Natural killer cell treated with Interleukin-12 subunit alpha and Interleukin-12 subunit beta and Interleukin-15 and Interleukin-18, amount 100 ng/mL, for 72 hours (primary cell): Measurements from ENCODE around the gene ITGA6. TPM values are rescaled to one million over a fixed set of nuclear protein-coding genes. Genes with fewer than 3 reads are reported as not detected.

Source experiments
- ATAC-seq, 2 donors: fragments of 150-1000 bp; cut with Tn5 transposase in 1 of 2; sonication (Bioruptor Pico), chemical (Tn5 transposase) in 1 of 2; 2 replicates each; pipeline ENCODE4 v1.10.0; 2021
- DNase-seq: peaks from one replicate; pipeline ENCODE4 v3.0.0; 2022; ENCODE audit warnings: low spot score
- H3K27ac Mint-ChIP-seq, 2 donors: 1 replicate in 1 of 2; 2 replicates in 1 of 2; pipeline ENCODE4 v1.8.0; 2022; ENCODE audit warnings: mixed read lengths in 2 of 2, mild to moderate bottlenecking in 1 of 2, moderate library complexity in 1 of 2
- H3K27me3 Mint-ChIP-seq, 2 donors: 1 replicate in 1 of 2; 2 replicates in 1 of 2; pipeline ENCODE4 v1.8.0; 2022; ENCODE audit warnings: mixed read lengths in 2 of 2
- H3K36me3 Mint-ChIP-seq: one replicate; pipeline ENCODE4 v1.8.0; 2022; ENCODE audit warnings: mixed read lengths
- H3K4me1 Mint-ChIP-seq, 2 donors: 1 replicate in 1 of 2; 2 replicates in 1 of 2; pipeline ENCODE4 v1.8.0; 2022; ENCODE audit warnings: low read depth in 2 of 2, mixed read lengths in 2 of 2, mild to moderate bottlenecking in 1 of 2
- H3K4me3 Mint-ChIP-seq: one replicate; pipeline ENCODE4 v1.8.0; 2022; ENCODE audit warnings: mixed read lengths
- H3K9me3 Mint-ChIP-seq: 2 replicates; pipeline ENCODE4 v1.8.0; 2022; ENCODE audit warnings: mixed read lengths
- total RNA-seq, 2 donors: library from RNA; stranded (reverse); gene quantifications; one replicate each; pipeline ENCODE4 v1.2.3, GENCODE V29; 2022

The ITGA6 gene
- total RNA-seq, 2 donors from 2014 or later, result 15.6 to 36.9 TPM

GRCh38 chr2:172478353-172478752 lies 51.0 kb downstream of the ITGA6 start:
- H3K36me3 Mint-ChIP-seq, result no peaks in the 10 kb centered on the region
- peaks cover 8 to 11% of the 10 kb centered on the region in 2 donors for H3K4me1 Mint-ChIP-seq

GRCh38 chr2:172480301-172481218 lies 53.2 kb downstream of the ITGA6 start:
- ATAC-seq (peak in 1 of 2 donors; percentile 44), DNase-seq (no peak)
- Mint-ChIP-seq H3K36me3 (no peaks in the 10 kb centered on the region), H3K9me3 (no peaks in the 10 kb centered on the region), H3K27me3 (no peaks in the 10 kb centered on the region), H3K27ac (no peak overlapping the region), H3K4me1 (peaks cover 8 to 11% of the 10 kb centered on the region in 2 donors), H3K4me3 (no peak overlapping the region)

More at GRCh38 chr2:172478353-172478752, 51.0 kb downstream of the ITGA6 start:
- ATAC-seq (no peak), DNase-seq (no peak)
- no peaks in the 10 kb centered on the region for H3K27me3 Mint-ChIP-seq
- no peak overlapping the region for H3K4me3 Mint-ChIP-seq
- no peaks in the 10 kb centered on the region for H3K9me3 Mint-ChIP-seq
- no peak overlapping the region for H3K27ac Mint-ChIP-seq

GRCh38 chr2:172481507-172482262 lies 54.3 kb downstream of the ITGA6 start:
- no peak for DNase-seq
- no peak overlapping the region for H3K4me3 Mint-ChIP-seq
- no peak overlapping the region for H3K27ac Mint-ChIP-seq

DNA sequence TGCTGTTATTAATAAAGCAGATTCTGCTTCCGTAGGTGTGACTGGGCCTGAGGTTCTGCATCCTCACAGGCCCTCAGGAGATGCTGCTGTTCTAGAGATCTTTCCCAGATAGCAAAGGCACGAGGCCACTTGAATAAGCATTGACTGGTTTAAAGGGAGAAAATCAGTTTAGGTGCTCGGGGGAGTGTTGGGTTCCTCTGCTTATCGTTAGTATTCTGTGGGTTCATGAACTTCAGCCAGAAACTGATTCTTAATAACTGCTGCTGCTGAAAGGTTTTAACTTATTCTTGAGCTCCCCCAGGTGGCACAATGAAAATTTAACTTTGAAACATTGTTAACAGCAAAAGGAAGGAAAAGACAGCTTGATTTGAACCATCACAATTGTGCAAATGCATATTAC lies 56.9 kb downstream of the ITGA6 start:
- H3K36me3 Mint-ChIP-seq, result no peaks in the 10 kb centered on the region
- no peaks in the 10 kb centered on the region for H3K9me3 Mint-ChIP-seq
- no peak overlapping the region for H3K4me3 Mint-ChIP-seq
- H3K27ac Mint-ChIP-seq, result no peak overlapping the region
- peaks cover 8 to 11% of the 10 kb centered on the region in 2 donors for H3K4me1 Mint-ChIP-seq
- ATAC-seq (no peak), DNase-seq (no peak)
- H3K27me3 Mint-ChIP-seq, result no peaks in the 10 kb centered on the region

More at GRCh38 chr2:172481507-172482262, 54.3 kb downstream of the ITGA6 start:
- Mint-ChIP-seq H3K27me3 (no peaks in the 10 kb centered on the region), H3K4me1 (peaks cover 8 to 11% of the 10 kb centered on the region in 2 donors), H3K9me3 (no peaks in the 10 kb centered on the region), H3K36me3 (no peaks in the 10 kb centered on the region)
- no peak for ATAC-seq

DNA sequence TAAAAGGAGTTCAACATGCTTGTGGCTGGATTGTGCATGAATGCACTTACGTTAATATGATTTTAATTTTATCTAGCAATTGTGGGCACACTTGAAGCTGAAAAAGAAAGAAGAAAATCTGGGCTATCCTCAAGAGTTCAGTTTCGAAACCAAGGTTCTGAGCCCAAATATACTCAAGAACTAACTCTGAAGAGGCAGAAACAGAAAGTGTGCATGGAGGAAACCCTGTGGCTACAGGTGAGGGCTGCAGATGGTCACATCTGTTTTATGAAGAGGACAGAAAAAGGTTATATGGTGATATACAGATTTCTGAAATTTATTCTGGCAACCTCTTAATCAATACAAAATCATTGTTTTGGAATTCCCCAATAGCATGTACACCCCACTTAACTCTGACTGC lies 57.3 kb downstream of the ITGA6 start:
- peaks cover 5 to 7% of the 10 kb centered on the region in 2 donors for H3K4me1 Mint-ChIP-seq
- H3K36me3 Mint-ChIP-seq, result no peaks in the 10 kb centered on the region
- no peak overlapping the region for H3K27ac Mint-ChIP-seq
- no peaks in the 10 kb centered on the region for H3K9me3 Mint-ChIP-seq
- H3K27me3 Mint-ChIP-seq, result no peaks in the 10 kb centered on the region
- no peak for ATAC-seq
- no peak overlapping the region for H3K4me3 Mint-ChIP-seq
- DNase-seq, result no peak

DNA sequence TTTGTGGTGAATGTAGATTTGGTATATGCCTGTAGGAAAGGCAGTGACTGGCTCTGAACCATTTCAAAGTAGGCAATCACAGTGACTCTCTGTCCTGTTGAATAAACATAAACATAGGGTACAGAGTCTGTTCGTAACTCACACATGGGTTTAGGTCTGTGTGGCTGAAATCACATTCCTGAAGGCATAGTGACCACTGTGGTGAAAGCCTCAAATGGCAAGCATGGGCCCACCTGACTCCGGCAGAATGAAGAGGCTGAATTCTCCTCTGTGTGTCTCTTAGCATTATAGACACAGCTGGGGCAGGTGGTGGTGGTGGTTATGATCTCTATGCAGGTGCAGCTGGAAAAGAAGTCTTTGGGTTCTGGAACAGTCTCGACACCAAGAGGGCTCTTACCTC lies 61.2 kb downstream of the ITGA6 start:
- Mint-ChIP-seq H3K27ac (no peak overlapping the region), H3K4me1 (no peaks in the 10 kb centered on the region), H3K36me3 (peaks cover 14% of the 10 kb centered on the region), H3K9me3 (no peaks in the 10 kb centered on the region), H3K4me3 (no peak overlapping the region), H3K27me3 (no peaks in the 10 kb centered on the region)
- no peak for ATAC-seq
- DNase-seq, result no peak

DNA sequence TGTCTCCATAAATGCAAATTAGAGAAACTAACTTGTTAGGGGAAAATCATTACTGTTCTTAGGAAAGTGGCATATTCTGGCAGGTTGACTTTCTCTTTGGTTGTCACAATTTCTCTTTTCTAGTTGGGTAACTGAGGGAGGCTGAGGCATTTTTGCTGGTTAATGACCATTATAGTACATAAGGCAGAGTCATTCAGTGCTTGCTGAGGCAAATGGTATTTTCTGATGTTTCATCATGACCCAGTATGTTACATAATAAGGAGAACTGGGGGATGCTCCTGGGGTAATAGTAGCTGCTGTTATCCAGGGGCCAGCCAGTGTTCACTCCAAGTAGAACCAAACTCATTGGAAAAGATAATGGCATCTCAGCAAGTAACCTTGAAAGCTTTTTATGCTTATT lies 62.3 kb downstream of the ITGA6 start:
- Mint-ChIP-seq H3K4me1 (no peaks in the 10 kb centered on the region), H3K27ac (no peak overlapping the region), H3K4me3 (no peak overlapping the region), H3K27me3 (no peaks in the 10 kb centered on the region), H3K36me3 (peaks cover 14% of the 10 kb centered on the region), H3K9me3 (no peaks in the 10 kb centered on the region)
- no peak for DNase-seq
- peak in 1 of 2 donors; percentile 28 for ATAC-seq

DNA sequence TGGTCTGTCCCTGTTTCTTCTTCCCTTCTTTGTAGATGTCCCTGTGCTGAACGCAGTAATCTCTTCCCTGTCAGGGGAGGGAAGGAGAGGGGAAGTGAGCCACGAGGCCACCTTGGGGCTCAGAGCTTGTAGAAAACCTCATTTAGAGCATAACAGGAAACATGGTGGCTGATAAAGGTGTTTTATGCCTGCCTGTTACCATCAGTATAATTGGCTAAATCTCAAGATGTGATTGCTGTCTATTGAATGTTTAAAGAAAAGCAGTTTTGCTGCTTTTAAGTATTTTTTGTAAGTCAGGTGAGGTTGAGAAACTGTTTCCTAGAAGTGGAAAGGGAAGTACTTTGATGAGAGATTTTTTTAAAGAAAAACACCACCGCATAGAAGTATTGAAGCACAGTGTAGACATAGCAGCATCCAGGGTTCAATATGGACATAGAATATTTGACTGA lies 68.8 kb downstream of the ITGA6 start:
- no peak for ATAC-seq
- peaks cover 14% of the 10 kb centered on the region for H3K36me3 Mint-ChIP-seq
- H3K4me1 Mint-ChIP-seq, result peaks cover 6 to 10% of the 10 kb centered on the region in 2 donors
- DNase-seq, result no peak
- H3K27me3 Mint-ChIP-seq, result no peaks in the 10 kb centered on the region
- H3K4me3 Mint-ChIP-seq, result no peak overlapping the region
- H3K9me3 Mint-ChIP-seq, result no peaks in the 10 kb centered on the region
- H3K27ac Mint-ChIP-seq, result peak overlapping the region; percentile 22 to 54

- Mint-ChIP-seq H3K4me1 (peaks cover 0 to 6% of the 10 kb centered on the region in 2 donors), H3K27ac (no peak overlapping the region), H3K36me3 (peaks cover under 1% of the 10 kb centered on the region), H3K9me3 (no peaks in the 10 kb centered on the region), H3K4me3 (no peak overlapping the region), H3K27me3 (no peaks in the 10 kb centered on the region)
- DNase-seq (no peak), ATAC-seq (no peak)
Observed at GRCh38 chr2:172507199-172507598, 79.8 kb downstream of the ITGA6 start.

GRCh38 chr2:172510088-172510487 lies 82.7 kb downstream of the ITGA6 start:
- no peak for DNase-seq
- H3K4me1 Mint-ChIP-seq, result peaks cover 0 to 6% of the 10 kb centered on the region in 2 donors
- peaks cover 7% of the 10 kb centered on the region for H3K9me3 Mint-ChIP-seq
- H3K27me3 Mint-ChIP-seq, result no peaks in the 10 kb centered on the region
- H3K4me3 Mint-ChIP-seq, result no peak overlapping the region
- peaks cover 13% of the 10 kb centered on the region for H3K36me3 Mint-ChIP-seq
- H3K27ac Mint-ChIP-seq, result no peak overlapping the region
- no peak for ATAC-seq

DNA sequence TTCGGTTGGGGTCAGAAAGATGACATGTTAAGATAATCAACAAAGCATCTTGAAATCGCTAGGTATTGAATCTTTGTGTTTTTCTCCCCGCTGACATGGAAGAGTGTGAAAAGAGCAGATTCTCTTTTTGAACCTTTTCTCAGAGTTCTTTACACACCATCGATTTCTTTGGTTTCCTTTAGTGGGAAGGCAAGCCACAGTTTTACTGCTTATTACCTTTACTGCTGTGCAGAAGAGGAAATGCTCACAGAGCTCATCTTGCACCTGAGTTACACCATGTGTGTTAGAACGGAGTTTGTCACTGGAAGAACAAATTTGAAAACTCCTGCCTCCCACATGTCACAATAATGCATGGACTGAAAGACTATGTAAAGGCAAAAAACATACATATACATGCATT lies 83.2 kb downstream of the ITGA6 start:
- H3K27me3 Mint-ChIP-seq, result no peaks in the 10 kb centered on the region
- DNase-seq, result no peak
- H3K27ac Mint-ChIP-seq, result no peak overlapping the region
- peaks cover 7% of the 10 kb centered on the region for H3K9me3 Mint-ChIP-seq
- ATAC-seq, result no peak
- H3K36me3 Mint-ChIP-seq, result peaks cover 13% of the 10 kb centered on the region
- H3K4me1 Mint-ChIP-seq, result peaks cover 0 to 6% of the 10 kb centered on the region in 2 donors
- H3K4me3 Mint-ChIP-seq, result no peak overlapping the region

- Mint-ChIP-seq H3K36me3 (peaks cover 13% of the 10 kb centered on the region), H3K27ac (no peak overlapping the region), H3K27me3 (no peaks in the 10 kb centered on the region), H3K4me3 (no peak overlapping the region), H3K9me3 (peaks cover 7% of the 10 kb centered on the region), H3K4me1 (peaks cover 0 to 9% of the 10 kb centered on the region in 2 donors)
- ATAC-seq (no peak), DNase-seq (no peak)
Observed at GRCh38 chr2:172512810-172513523, 85.6 kb downstream of the ITGA6 start.

DNA sequence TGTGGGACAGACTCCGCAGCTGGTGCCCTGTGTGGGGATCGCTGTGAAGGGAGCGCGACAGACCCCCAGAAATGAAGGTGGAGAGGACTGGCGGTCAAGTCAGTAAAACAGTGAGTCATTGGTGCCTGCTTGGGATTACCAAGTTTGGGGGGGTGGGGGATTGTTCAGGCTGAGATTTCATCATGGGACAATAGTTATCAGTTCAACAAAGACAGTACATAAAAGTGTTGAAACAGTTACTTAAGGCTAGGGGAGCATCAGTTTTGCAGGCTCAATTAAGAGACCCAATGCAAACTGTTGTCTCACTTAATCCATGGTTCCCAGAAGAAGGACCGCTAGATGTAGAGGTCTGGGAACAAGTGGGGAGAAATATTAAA lies 86.1 kb downstream of the ITGA6 start:
- peaks cover 0 to 9% of the 10 kb centered on the region in 2 donors for H3K4me1 Mint-ChIP-seq
- H3K9me3 Mint-ChIP-seq, result peaks cover 7% of the 10 kb centered on the region
- H3K4me3 Mint-ChIP-seq, result no peak overlapping the region
- no peak for DNase-seq
- ATAC-seq, result no peak
- no peaks in the 10 kb centered on the region for H3K27me3 Mint-ChIP-seq
- no peak overlapping the region for H3K27ac Mint-ChIP-seq
- H3K36me3 Mint-ChIP-seq, result peaks cover 13% of the 10 kb centered on the region
